Endodermal cell (in vitro differentiated cells): Measurements from ENCODE around the gene BRME1. TPM values are rescaled to one million over a fixed set of nuclear protein-coding genes. Genes with fewer than 3 reads are reported as not detected.

Experiments
- DNase-seq: peaks from one replicate; pipeline ENCODE4 v3.0.0-alpha.2; 2017
- H3K27ac ChIP-seq: 2 replicates; pipeline ENCODE4 v1.5.1; 2013; ENCODE audit warnings: mild to moderate bottlenecking, low read depth, low read length, moderate library complexity
- H3K27me3 ChIP-seq: 2 replicates; pipeline ENCODE4 v1.6.1; 2013; ENCODE audit warnings: mild to moderate bottlenecking, low read length, moderate library complexity; ENCODE audit not compliant: insufficient read depth, control insufficient read depth, poor library complexity, severe bottlenecking
- H3K36me3 ChIP-seq: 2 replicates; pipeline ENCODE4 v1.7.0; 2013; ENCODE audit warnings: mild to moderate bottlenecking, low read length, moderate library complexity; ENCODE audit not compliant: control insufficient read depth, insufficient read depth
- H3K4me1 ChIP-seq: one replicate; pipeline ENCODE4 v1.7.0; 2013; ENCODE audit warnings: low read length; ENCODE audit not compliant: control insufficient read depth, insufficient read depth
- H3K4me3 ChIP-seq: 2 replicates; pipeline ENCODE4 v1.5.1; 2013; ENCODE audit warnings: mild to moderate bottlenecking, low read length, moderate library complexity
- H3K9ac ChIP-seq: 2 replicates; pipeline ENCODE4 v1.6.1; 2013; ENCODE audit warnings: mild to moderate bottlenecking, low read length, moderate library complexity; ENCODE audit not compliant: poor library complexity, severe bottlenecking; ENCODE audit errors: extremely low read depth
- H3K9me3 ChIP-seq: 2 replicates; pipeline ENCODE4 v1.6.1; 2013; ENCODE audit warnings: mild to moderate bottlenecking, low read length, moderate library complexity; ENCODE audit not compliant: control insufficient read depth
- H3K27ac Mint-ChIP-seq: 2 replicates; pipeline ENCODE4 v1.8.0; 2020; ENCODE audit warnings: mixed read lengths
- H3K27me3 Mint-ChIP-seq: 2 replicates; pipeline ENCODE4 v1.8.0; 2021; ENCODE audit warnings: mild to moderate bottlenecking, mixed read lengths; ENCODE audit not compliant: insufficient read depth
- H3K36me3 Mint-ChIP-seq: 2 replicates; pipeline ENCODE4 v1.8.0; 2020; ENCODE audit warnings: low read depth, mixed read lengths
- H3K4me1 Mint-ChIP-seq: 2 replicates; pipeline ENCODE4 v1.8.0; 2020; ENCODE audit warnings: mixed read lengths
- H3K4me3 Mint-ChIP-seq: 2 replicates; pipeline ENCODE4 v1.8.0; 2020; ENCODE audit warnings: mild to moderate bottlenecking, moderate library complexity, mixed read lengths
- H3K9me3 Mint-ChIP-seq: 2 replicates; pipeline ENCODE4 v1.8.0; 2020; ENCODE audit warnings: mild to moderate bottlenecking, mixed read lengths
- CTCF ChIP-seq: fragments of 200-600 bp; sonication (generic); conservative IDR thresholded peaks from 2 replicates; pipeline ENCODE4 v1.5.0; 2021; ENCODE audit warnings: antibody characterized with exemption, mild to moderate bottlenecking
- WGBS, 2 experiments: methylation state at CpG; one replicate each; pipeline versions ENCODE4 v1.1.5 to v1.1.7; 2013; ENCODE audit warnings: missing lambda C conversion rate in 2 of 2, mixed read lengths in 1 of 2; ENCODE audit not compliant: insufficient coverage in 1 of 2, insufficient read length in 1 of 2; 5-methylcytosine and 5-hydroxymethylcytosine counted together
- total RNA-seq, 2 donors: library from RNA; stranded (reverse); fragmentation: NEBNext Ultra II Directional in 1 of 2; extraction: Animal tissue kit (Norgen Biotek cat#: 25700) in 1 of 2; gene quantifications; 2 replicates in 1 of 2; 3 replicates in 1 of 2; pipeline ENCODE4 v1.2.1, GENCODE V29; 2021

Gene BRME1
- total RNA-seq, 2 donors from 2014 or later: 4.4 to 7.4 TPM

DNA sequence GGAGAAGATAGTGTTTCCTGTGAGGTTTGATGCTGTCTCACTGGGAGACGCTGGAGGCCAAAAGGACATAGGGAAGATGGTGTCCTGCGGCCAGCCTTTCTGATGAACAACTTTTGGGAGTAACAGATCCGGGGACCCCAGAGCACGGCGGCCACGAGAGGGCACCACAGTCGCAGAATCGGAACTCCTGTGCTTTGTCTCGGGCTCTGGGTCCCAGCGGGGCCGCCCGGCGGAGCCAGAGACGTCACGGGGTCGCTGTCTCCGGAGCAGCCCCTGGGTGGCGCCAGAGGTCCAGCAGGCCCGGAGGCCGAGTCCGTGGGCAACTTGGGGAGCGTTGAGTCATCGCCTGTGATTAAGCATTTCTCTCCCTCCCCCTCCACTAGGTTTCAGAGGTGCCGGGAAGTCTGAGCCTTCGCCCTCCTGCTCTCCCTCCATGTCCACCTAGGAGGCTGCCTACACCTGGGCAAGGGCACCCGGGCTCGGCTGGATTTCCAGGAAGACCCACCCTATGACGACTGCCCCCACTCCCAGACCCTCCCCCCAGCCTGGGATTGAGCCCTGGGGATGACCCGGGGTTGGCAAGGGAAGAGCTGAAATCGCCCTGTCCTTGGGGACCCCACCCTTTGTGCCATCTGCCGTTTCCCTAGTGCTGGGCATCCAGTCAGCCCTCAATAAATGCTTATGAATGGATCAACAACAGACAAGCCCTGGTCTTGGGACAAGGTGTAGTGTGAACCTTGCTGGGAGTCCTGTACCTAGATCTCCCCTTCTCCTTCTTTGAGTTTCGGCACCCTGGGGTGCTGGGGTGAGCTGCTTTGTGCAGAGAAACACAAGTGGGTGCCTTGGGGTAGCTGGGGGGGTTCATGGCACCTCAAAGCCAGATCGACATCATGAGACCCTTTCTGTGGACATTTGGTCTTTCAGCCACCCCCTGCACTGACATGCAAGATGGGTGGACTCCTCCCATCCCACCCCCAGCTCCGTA, 25.6 kb downstream of the BRME1 start:
- Histone ChIP-seq H3K4me3 (no peak overlapping the region), H3K4me1 (peaks cover 11% of the 10 kb centered on the region), H3K36me3 (no peaks in the 10 kb centered on the region), H3K9me3 (no peaks in the 10 kb centered on the region), H3K27ac (peak overlapping the region; percentile 53), H3K27me3 (peaks cover 5% of the 10 kb centered on the region), H3K9ac (peak overlapping the region; percentile 13)
- peak overlapping the region; percentile 90 for H3K27ac Mint-ChIP-seq
- peak; percentile 100 for TF ChIP-seq CTCF
- H3K27me3 Mint-ChIP-seq: peaks cover 16% of the 10 kb centered on the region
- peaks cover 12% of the 10 kb centered on the region for H3K4me1 Mint-ChIP-seq
- H3K36me3 Mint-ChIP-seq: no peaks in the 10 kb centered on the region
- peak overlapping the region; percentile 37 for H3K4me3 Mint-ChIP-seq
- WGBS, 2 experiments: 12% methylated on average over 18 to 32 of the region's 34 CpGs
- H3K9me3 Mint-ChIP-seq: no peaks in the 10 kb centered on the region
- DNase-seq: peak; percentile 99

- no peak overlapping the region for H3K4me3 ChIP-seq
- Mint-ChIP-seq H3K27ac (no peak overlapping the region), H3K27me3 (peaks cover 42% of the 10 kb centered on the region), H3K4me1 (peaks cover 20% of the 10 kb centered on the region), H3K9me3 (no peaks in the 10 kb centered on the region), H3K36me3 (no peaks in the 10 kb centered on the region), H3K4me3 (no peak overlapping the region)
- TF ChIP-seq CTCF: no peak
- H3K27ac ChIP-seq: no peak overlapping the region
- H3K36me3 ChIP-seq: no peaks in the 10 kb centered on the region
- no peaks in the 10 kb centered on the region for H3K9me3 ChIP-seq
- H3K27me3 ChIP-seq: peaks cover 21% of the 10 kb centered on the region
- H3K9ac ChIP-seq: no peak overlapping the region
- no peak for DNase-seq
- H3K4me1 ChIP-seq: peaks cover 11% of the 10 kb centered on the region
- 90 to 93% methylated on average over 20 to 27 of the region's 27 CpGs for WGBS, 2 experiments
Measured at GRCh38 chr19:13877303-13877702, 28.6 kb downstream of the BRME1 start.

DNA sequence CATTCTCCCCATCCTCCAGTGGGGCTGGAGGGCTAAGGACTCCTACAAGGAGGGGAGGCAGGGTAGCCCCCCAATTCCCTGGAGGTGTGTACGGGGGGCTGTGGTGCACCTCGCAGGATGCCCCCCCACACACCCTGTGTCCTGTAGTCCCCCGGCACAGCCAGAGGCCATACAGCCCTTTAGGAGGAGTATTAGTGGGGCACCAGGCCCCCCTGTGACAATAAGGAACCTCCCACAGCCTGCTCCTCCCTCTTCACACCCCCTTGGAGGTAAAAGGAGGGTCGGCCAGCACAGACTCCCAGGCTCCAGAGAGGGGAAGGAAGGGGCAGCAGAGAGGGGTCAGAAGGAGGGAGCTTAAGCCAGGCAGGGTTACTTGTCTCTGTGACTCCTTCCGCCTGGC, 29.1 kb downstream of the BRME1 start, which contains the start of gene NANOS3:
TSS of gene NANOS3 (plus strand) at position 301 of the 400 bp plus-strand sequence. CDS start 115 bp downstream, outside the sequence.
- H3K36me3 ChIP-seq: no peaks in the 10 kb centered on the region
- no peak for DNase-seq
- Mint-ChIP-seq H3K4me3 (no peak within 1 kb of the TSS), H3K36me3 (no peaks in the 10 kb centered on the region), H3K9me3 (no peaks in the 10 kb centered on the region), H3K27ac (no peak within 1 kb of the TSS), H3K4me1 (peaks cover 20% of the 10 kb centered on the region), H3K27me3 (peaks cover 44% of the 10 kb centered on the region)
- WGBS, 2 experiments: 50 to 67% methylated on average over 1 to 4 of the region's 5 CpGs
- peaks cover 25% of the 10 kb centered on the region for H3K27me3 ChIP-seq
- H3K27ac ChIP-seq: no peak within 1 kb of the TSS
- H3K9me3 ChIP-seq: no peaks in the 10 kb centered on the region
- H3K4me3 ChIP-seq: no peak within 1 kb of the TSS
- no peak within 1 kb of the TSS for H3K9ac ChIP-seq
- TF ChIP-seq CTCF: no peak
- H3K4me1 ChIP-seq: peaks cover 11% of the 10 kb centered on the region
